Smooth muscle cell of the brain vasculature (primary cell): ENCODE data around the gene PRCP.
A peak's percentile ranks its signal among the peaks of the same experiment; 100 is the strongest.

ENCODE experiments used
- DNase-seq: peaks from one replicate; pipeline ENCODE4 v3.0.0-alpha.2; 2012; ENCODE audit warnings: low read depth, low spot score

Gene PRCP

GRCh38 chr11:82907371-82907770, 7.1 kb upstream of the PRCP start:
- DNase-seq, result no peak

GRCh38 chr11:82906931-82907330, 6.7 kb upstream of the PRCP start:
- no peak for DNase-seq

- DNase-seq, result peak; percentile 6
Observed at GRCh38 chr11:82906236-82906635, 6.0 kb upstream of the PRCP start.

GRCh38 chr11:82903843-82904586, 3.8 kb upstream of the PRCP start:
- no peak for DNase-seq

DNA sequence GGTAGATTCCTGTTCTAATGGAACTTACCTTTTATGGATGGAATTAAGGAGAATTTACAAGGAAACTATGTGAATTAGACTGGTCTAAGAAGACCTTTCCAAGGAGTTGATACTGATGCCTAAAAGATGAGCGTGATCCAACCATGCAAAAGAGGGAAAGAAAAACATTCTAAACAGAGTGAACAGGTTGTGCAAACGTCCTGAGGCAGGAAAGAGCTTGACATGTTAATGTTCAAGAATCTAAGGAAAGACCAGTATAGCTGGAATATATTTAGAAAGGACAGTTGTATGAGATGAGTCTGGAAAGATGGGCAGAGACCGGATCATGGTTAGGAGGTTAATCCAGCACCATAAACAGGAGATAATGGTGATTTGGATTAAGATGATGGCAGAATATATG, 2.6 kb upstream of the PRCP start:
- DNase-seq, result no peak

DNA sequence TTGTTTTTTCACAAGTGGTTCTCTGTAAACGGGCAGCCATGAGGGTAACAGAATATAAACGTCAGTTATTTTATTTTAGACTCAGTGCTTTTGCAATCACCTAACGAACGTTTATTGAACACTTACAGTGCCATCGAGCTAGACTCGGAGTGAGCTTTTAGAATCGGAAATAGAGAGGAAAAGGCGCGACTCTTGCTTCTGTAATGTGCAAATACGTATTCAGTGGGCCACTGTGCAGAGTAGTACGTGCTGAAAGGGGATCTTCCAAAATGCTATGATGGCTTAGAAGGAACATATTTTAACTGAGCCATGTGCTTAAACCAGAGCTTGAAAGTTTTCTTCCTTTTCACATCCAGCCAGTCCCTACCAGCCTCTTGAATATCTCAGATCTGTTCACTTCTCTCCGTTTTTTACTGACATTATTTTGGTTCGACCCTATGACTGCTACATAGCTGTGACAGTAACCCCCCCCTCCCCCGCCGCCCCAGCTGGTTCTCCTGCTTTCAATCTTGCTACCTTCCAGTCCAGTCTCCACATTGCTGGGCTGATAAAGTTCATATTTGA, 1.8 kb upstream of the PRCP start:
- no peak for DNase-seq

DNA sequence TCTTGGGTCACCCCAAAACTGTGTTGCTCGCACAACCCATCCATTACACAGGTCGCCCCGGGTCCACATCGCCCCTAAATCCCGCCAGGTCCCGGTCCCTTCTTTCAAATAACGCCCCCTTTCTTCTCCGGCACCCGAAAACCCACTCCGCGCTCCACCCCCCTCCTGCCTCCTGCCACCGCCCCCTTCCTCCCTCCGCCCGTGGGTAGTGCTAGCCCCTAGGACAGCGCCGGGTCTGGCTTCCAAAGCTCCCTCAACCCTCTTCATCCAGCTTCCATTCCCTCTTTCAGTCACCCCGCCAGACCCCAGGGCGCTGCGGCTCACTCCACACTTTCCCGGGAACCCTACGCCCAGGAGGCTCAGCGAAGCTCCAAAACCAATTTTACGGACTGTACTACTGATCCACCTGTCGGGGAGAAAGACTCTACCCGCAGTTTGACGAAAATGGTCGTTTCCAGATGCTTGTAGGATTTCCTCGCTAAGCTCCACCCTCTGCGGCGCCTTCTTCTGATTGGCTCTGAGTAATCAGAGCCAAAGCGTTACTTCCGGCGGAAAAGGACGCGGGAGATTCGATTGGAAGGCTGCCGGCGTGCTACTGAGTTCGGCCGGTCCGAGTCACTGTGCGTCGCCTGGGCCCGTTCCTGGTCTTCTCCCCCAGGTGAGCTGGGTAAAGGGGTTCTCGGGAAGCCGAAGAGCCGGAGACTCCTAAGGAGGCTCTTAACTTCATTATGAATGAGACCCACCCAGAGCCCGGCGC, 1.1 kb upstream of the PRCP start, which contains the start of gene DDIAS:
DDIAS (plus strand) TSS at position 572 of the 757 bp plus-strand sequence. CDS start 13,003 bp downstream, outside the sequence.
- DNase-seq, result peak; percentile 95

GRCh38 chr11:82899957-82900276, 313 bp downstream of the PRCP start:
- DNase-seq, result no peak

- no peak for DNase-seq
Observed at GRCh38 chr11:82899186-82899820, 927 bp downstream of the PRCP start.

GRCh38 chr11:82898241-82898640, 2.0 kb downstream of the PRCP start:
- DNase-seq, result no peak

GRCh38 chr11:82896183-82896582, 4.0 kb downstream of the PRCP start:
- DNase-seq, result no peak

DNA sequence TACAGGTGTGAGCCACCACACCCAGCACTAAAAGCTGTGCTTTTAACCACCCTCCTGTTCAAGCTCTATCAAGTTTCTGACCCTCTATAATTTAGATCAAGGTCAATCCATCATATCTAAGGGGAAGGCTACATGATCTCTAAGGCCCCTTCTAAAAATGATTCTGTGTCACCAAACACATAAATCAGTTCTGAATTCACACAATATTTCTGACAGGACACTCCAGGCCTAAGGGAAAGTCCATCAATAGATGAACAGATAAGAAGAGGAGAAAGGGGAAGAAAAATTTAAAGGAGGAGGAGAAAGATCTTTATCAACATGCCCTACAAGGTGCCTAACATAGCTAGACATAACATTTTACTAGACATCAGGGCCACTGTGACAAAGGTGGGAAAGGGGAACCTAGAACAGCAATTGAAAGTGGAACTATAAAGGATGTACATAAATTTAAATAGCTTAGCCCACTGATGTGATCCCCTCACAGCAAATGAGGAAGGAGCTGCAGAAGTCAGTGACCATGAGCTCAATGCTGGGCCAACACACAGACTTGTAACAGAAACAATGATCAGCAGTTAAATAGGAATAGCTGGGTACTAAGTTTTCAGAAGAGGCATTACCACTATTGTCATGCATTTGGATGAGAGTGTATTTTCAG, 4.7 kb downstream of the PRCP start:
- no peak for DNase-seq

DNA sequence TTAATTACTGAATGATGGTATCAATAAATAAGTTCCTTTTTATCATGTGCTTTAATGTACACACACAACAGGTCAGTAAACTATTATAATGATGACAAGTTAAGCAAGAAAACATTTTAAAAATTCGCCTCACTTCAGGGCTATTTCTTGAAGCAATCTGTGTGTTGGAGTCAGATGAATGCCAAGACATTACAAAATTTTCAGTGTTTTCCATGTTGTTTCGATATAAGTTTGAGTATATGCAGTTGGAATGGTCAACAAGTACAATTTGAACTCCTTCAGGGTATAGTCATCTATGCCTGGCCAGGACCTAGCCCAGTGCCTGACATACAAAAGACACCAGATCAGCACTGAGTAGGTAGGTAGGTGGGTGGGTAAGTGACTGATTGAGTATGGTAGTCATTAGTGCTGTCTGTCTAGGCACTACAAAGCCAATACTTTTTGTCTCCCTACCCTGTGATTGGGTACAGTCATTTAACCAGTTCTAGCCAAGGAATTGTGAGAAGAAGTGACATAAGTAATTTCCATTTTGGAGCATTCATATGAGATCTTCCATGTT, 7.5 kb downstream of the PRCP start:
- DNase-seq, result no peak

DNA sequence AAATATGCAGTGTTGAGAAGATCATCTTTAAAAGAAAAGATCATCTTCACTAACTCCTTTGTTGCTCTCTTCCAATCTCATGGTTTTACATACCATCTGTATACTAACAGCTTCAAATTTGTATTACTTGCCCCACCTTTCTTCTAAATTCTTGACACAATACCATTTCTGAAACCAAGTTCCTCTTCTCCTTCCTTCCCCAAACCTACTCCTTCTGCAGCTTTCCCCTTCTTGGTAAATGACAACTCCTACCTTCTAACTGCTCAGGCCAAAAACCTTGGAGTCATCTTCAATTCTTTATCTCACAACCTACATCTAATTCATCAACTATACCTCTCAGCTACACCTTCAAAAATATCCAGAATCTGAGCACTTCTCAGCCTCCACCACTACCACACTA, 9.3 kb downstream of the PRCP start:
- DNase-seq, result no peak

- no peak for DNase-seq
Observed at GRCh38 chr11:82890002-82890341, 10.3 kb downstream of the PRCP start.

- no peak for DNase-seq
Observed at GRCh38 chr11:82889133-82890001, 10.9 kb downstream of the PRCP start.

GRCh38 chr11:82883853-82884252, 16.4 kb downstream of the PRCP start:
- DNase-seq, result no peak

- no peak for DNase-seq
Observed at GRCh38 chr11:82874646-82875523, 25.3 kb downstream of the PRCP start.

DNA sequence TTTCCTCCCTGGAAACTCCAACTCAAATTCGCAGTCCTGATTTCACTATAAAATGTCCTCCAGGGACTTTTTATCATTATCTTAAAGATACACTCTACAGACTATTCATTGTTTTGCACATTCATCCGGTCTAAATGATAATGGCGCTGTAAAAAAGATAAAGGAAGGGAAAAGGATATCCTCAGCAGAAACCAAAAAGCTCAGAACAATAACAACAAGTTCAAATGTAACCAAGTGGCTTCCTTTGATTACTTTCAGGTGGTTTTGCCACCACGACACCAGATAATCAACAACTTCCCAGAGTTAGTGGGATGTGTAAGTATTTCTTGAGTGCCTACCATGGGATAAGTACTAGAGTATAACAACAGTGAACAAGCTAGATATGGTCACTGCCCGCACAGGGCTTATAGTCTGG, 26.3 kb downstream of the PRCP start:
- DNase-seq, result no peak
